ENCODE measurements around the gene MCTP1.

Gene MCTP1

GRCh38 chr5:94857111-94857510, 427.8 kb downstream of the MCTP1 start:
- no peak for TF ChIP-seq CTCF (IDR thresholded peaks at IDR 0.05; ENCODE audit: low read depth, low read length, missing control alignments)
- in situ Hi-C loops (cut with HindIII; ENCODE audit: low sequenced_read_pairs) = no loop called here
- no peak overlapping the region for H3K4me3 ChIP-seq (ENCODE audit: low read depth, low read length)
- no peak for DNase-seq (ENCODE audit: low read depth)

GRCh38 chr5:94856257-94856800, 428.6 kb downstream of the MCTP1 start:
- no peak for TF ChIP-seq CTCF (IDR thresholded peaks at IDR 0.05; ENCODE audit: low read depth, low read length, missing control alignments)
- no peak overlapping the region for H3K4me3 ChIP-seq (ENCODE audit: low read depth, low read length)
- in situ Hi-C loops (cut with HindIII; ENCODE audit: low sequenced_read_pairs) = no loop called here
- no peak for DNase-seq (ENCODE audit: low read depth)

GRCh38 chr5:94855543-94855942, 429.4 kb downstream of the MCTP1 start:
- TF ChIP-seq CTCF (IDR thresholded peaks at IDR 0.05; ENCODE audit: low read depth, low read length, missing control alignments) = no peak
- H3K4me3 ChIP-seq (ENCODE audit: low read depth, low read length) = no peak overlapping the region
- in situ Hi-C loops (cut with HindIII; ENCODE audit: low sequenced_read_pairs) = no loop called here
- DNase-seq (ENCODE audit: low read depth) = no peak

GRCh38 chr5:94853120-94853519, 431.8 kb downstream of the MCTP1 start:
- in situ Hi-C loops (cut with HindIII; ENCODE audit: low sequenced_read_pairs) = no loop called here
- DNase-seq (ENCODE audit: low read depth) = no peak

GRCh38 chr5:94850960-94851359, 433.9 kb downstream of the MCTP1 start:
- no peak for TF ChIP-seq CTCF (IDR thresholded peaks at IDR 0.05; ENCODE audit: low read depth, low read length, missing control alignments)
- in situ Hi-C loops (cut with HindIII; ENCODE audit: low sequenced_read_pairs) = no loop called here
- no peak for DNase-seq (ENCODE audit: low read depth)
- H3K4me3 ChIP-seq (ENCODE audit: low read depth, low read length) = no peak overlapping the region

More at GRCh38 chr5:94853120-94853519, 431.8 kb downstream of the MCTP1 start:
- no peak for TF ChIP-seq CTCF (IDR thresholded peaks at IDR 0.05; ENCODE audit: low read depth, low read length, missing control alignments)
- H3K4me3 ChIP-seq (ENCODE audit: low read depth, low read length) = no peak overlapping the region

- in situ Hi-C loops (cut with HindIII; ENCODE audit: low sequenced_read_pairs) = no loop called here
- TF ChIP-seq CTCF (IDR thresholded peaks at IDR 0.05; ENCODE audit: low read depth, low read length, missing control alignments) = peak; percentile 77
- DNase-seq (ENCODE audit: low read depth) = peak; percentile 67
- H3K4me3 ChIP-seq (ENCODE audit: low read depth, low read length) = no peak overlapping the region
These were observed 434.8 kb downstream of the MCTP1 start for GRCh38 chr5:94849821-94850736.
